Measurements from ENCODE around the gene GID8. TPM values are rescaled to one million over a fixed set of nuclear protein-coding genes. Genes with fewer than 3 reads are reported as not detected.

The GID8 gene
- total and polyA plus RNA-seq, 2 of the 13 experiments (the other 11 are each of a cell fraction or from before 2014, with no cell fraction given) = 39.6 to 59.8 TPM

- no peak; the same call in 1 of the 2 replicates for TF ChIP-seq ZNF550 (CRISPR knock-in tag; IDR thresholded peaks at IDR 0.05; ENCODE audit: borderline replicate concordance)
- TF ChIP-seq TCF7L2 (IDR thresholded peaks at IDR 0.05; ENCODE audit: low read depth, low read length) = no peak
- TF ChIP-seq DNMT1 (CRISPR knock-in tag; IDR thresholded peaks at IDR 0.05) = no peak
- TF ChIP-seq, protein P1, sequence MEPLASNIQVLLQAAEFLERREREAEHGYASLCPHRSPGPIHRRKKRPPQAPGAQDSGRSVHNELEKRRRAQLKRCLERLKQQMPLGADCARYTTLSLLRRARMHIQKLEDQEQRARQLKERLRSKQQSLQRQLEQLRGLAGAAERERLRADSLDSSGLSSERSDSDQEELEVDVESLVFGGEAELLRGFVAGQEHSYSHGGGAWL (CRISPR knock-in tag; IDR thresholded peaks at IDR 0.05) = peak; percentile 63
- TF ChIP-seq, protein P2, sequence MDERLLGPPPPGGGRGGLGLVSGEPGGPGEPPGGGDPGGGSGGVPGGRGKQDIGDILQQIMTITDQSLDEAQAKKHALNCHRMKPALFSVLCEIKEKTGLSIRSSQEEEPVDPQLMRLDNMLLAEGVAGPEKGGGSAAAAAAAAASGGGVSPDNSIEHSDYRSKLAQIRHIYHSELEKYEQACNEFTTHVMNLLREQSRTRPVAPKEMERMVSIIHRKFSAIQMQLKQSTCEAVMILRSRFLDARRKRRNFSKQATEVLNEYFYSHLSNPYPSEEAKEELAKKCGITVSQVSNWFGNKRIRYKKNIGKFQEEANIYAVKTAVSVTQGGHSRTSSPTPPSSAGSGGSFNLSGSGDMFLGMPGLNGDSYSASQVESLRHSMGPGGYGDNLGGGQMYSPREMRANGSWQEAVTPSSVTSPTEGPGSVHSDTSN (CRISPR knock-in tag; IDR thresholded peaks at IDR 0.05) = no peak
- no peak for TF ChIP-seq SMARCE1 (IDR thresholded peaks at IDR 0.05; ENCODE audit: borderline replicate concordance)
- no peak for TF ChIP-seq NR2F6 (IDR thresholded peaks at IDR 0.05)
- no peak for TF ChIP-seq NR2F6 (CRISPR knock-in tag; IDR thresholded peaks at IDR 0.05)
- no peak for TF ChIP-seq HNF4A (CRISPR knock-in tag; IDR thresholded peaks at IDR 0.05)
- TF ChIP-seq, protein P3, sequence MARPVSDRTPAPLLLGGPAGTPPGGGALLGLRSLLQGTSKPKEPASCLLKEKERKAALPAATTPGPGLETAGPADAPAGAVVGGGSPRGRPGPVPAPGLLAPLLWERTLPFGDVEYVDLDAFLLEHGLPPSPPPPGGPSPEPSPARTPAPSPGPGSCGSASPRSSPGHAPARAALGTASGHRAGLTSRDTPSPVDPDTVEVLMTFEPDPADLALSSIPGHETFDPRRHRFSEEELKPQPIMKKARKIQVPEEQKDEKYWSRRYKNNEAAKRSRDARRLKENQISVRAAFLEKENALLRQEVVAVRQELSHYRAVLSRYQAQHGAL (CRISPR knock-in tag; IDR thresholded peaks at IDR 0.05; ENCODE audit: not compliant biosample characterization) = peak; percentile 54
- TF ChIP-seq ZNF446 (CRISPR knock-in tag; IDR thresholded peaks at IDR 0.05) = no peak; the same call in 1 of the 2 replicates
- no peak for TF ChIP-seq SMARCC2 (IDR thresholded peaks at IDR 0.05)
- TF ChIP-seq SOX13 (IDR thresholded peaks at IDR 0.05) = no peak
- TF ChIP-seq SOX13 (CRISPR knock-in tag; conservative IDR thresholded peaks at IDR 0.05 in 1 of 2, IDR thresholded peaks at IDR 0.05 in 1 of 2) = 0 out of 4 replicates have a peak, but pooled peaks of 1 of the 2 experiments have one; percentile 33
- TF ChIP-seq, protein P4, sequence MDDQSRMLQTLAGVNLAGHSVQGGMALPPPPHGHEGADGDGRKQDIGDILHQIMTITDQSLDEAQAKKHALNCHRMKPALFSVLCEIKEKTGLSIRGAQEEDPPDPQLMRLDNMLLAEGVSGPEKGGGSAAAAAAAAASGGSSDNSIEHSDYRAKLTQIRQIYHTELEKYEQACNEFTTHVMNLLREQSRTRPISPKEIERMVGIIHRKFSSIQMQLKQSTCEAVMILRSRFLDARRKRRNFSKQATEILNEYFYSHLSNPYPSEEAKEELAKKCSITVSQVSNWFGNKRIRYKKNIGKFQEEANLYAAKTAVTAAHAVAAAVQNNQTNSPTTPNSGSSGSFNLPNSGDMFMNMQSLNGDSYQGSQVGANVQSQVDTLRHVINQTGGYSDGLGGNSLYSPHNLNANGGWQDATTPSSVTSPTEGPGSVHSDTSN (CRISPR knock-in tag; IDR thresholded peaks at IDR 0.05; ENCODE audit: borderline replicate concordance) = peak; percentile 82
- no peak; the same call in 1 of the 2 replicates for TF ChIP-seq HMG20A (CRISPR knock-in tag; IDR thresholded peaks at IDR 0.05; ENCODE audit: borderline replicate concordance)
- peak; percentile 76; the same call in 1 of the 2 replicates for TF ChIP-seq ZBTB4 (CRISPR knock-in tag; IDR thresholded peaks at IDR 0.05; ENCODE audit: borderline replicate concordance)
- no peak for TF ChIP-seq ZNF282 (IDR thresholded peaks at IDR 0.05; ENCODE audit: partially characterized antibody)
- peak; percentile 54 for TF ChIP-seq PHF21A (CRISPR knock-in tag; IDR thresholded peaks at IDR 0.05)
- no peak; the same call in 1 of the 2 replicates for TF ChIP-seq ZNF44 (CRISPR knock-in tag; IDR thresholded peaks at IDR 0.05)
- peak; percentile 56; the same call in 1 of the 2 replicates for TF ChIP-seq ZBTB37 (CRISPR knock-in tag; IDR thresholded peaks at IDR 0.05)
- TF ChIP-seq CBX1 (IDR thresholded peaks at IDR 0.05; ENCODE audit: low read depth) = peak; percentile 21
- TF ChIP-seq U2AF1 (optimal IDR thresholded peaks at IDR 0.05; ENCODE audit: low read depth, low read length) = peak; percentile 94
Measured at GRCh38 chr20:62900052-62900691, 37.8 kb upstream of the GID8 start (continued).
